Occipital lobe (tissue), 2 donors: ENCODE results near the gene NGDN. TPM values are rescaled to one million over a fixed set of nuclear protein-coding genes. Genes with fewer than 3 reads are reported as not detected.
"Not testable (repeated sequence)": the region's sequence is repeated elsewhere in the genome, so short reads cannot be mapped to it uniquely, and the experiment has no call there.

Experiments
- DNase-seq: peaks from one replicate; lab custom pipeline; 2025; lab: John Stamatoyannopoulos, UW
- total RNA-seq: library from RNA; depleted of rRNA; stranded (reverse); fragments of >200 nt; gene quantifications from one replicate; pipeline ENCODE4 v1.2.3, GENCODE V29; 2014

NGDN gene
- total RNA-seq, result 49.1 TPM

- peak; percentile 94 for DNase-seq
These were observed at the start of gene NGDN for GRCh38 chr14:23469127-23469905. NGDN (plus strand) TSS chr14:23469703; CDS start chr14:23469716, 13 bp downstream.

- DNase-seq, result no peak
These were observed 47.9 kb upstream of the NGDN start for GRCh38 chr14:23421594-23421993.

- DNase-seq, result no peak
These were observed 45.8 kb upstream of the NGDN start for GRCh38 chr14:23423657-23424056.

- no peak for DNase-seq
These were observed 44.3 kb upstream of the NGDN start for GRCh38 chr14:23425169-23425568.

- DNase-seq, result not testable (repeated sequence)
These were observed 43.7 kb upstream of the NGDN start for GRCh38 chr14:23425798-23426197.

- DNase-seq, result no peak
These were observed 40.6 kb upstream of the NGDN start for GRCh38 chr14:23428686-23429495.

- no peak for DNase-seq
These were observed 39.3 kb upstream of the NGDN start for GRCh38 chr14:23430016-23430722.

- peak; percentile 61 for DNase-seq
These were observed 38.8 kb upstream of the NGDN start for GRCh38 chr14:23430723-23431085.

GRCh38 chr14:23431486-23431885 lies 38.0 kb upstream of the NGDN start:
- no peak for DNase-seq

- no peak for DNase-seq
These were observed 37.2 kb upstream of the NGDN start for GRCh38 chr14:23432102-23432925.

GRCh38 chr14:23432946-23433345 lies 36.6 kb upstream of the NGDN start:
- no peak for DNase-seq

GRCh38 chr14:23433457-23433856 lies 36.0 kb upstream of the NGDN start:
- no peak for DNase-seq

GRCh38 chr14:23434488-23435222 lies 34.8 kb upstream of the NGDN start:
- DNase-seq, result peak; percentile 17

GRCh38 chr14:23435543-23436326 lies 33.8 kb upstream of the NGDN start, which contains the start of gene MYH7:
MYH7 (minus strand) TSS chr14:23435660; CDS start chr14:23433732, 1,928 bp downstream.
- DNase-seq, result no peak

- DNase-seq, result peak; percentile 29
These were observed 33.0 kb upstream of the NGDN start for GRCh38 chr14:23436327-23437132.

- DNase-seq, result no peak
These were observed 32.1 kb upstream of the NGDN start for GRCh38 chr14:23437133-23438100.
